Lung (tissue), 12 donors: ENCODE results near the gene SLC37A3. TPM values are rescaled to one million over a fixed set of nuclear protein-coding genes. Genes with fewer than 3 reads are reported as not detected.

Source experiments
- ATAC-seq: fragments of 200-7000 bp; cut with Tn5 transposase; one replicate; pipeline ENCODE4 v1.9.1; 2020; ENCODE audit warnings: moderate number of reproducible peaks; ENCODE audit not compliant: insufficient read depth, low FRiP score
- DNase-seq, 3 donors: peaks; one replicate each; pipeline ENCODE4 v3.0.0-alpha.2; 2013 to 2017
- H3K27ac ChIP-seq, 2 donors: one replicate each; pipeline ENCODE4 v1.5.1; 2013; ENCODE audit warnings: mild to moderate bottlenecking in 2 of 2, moderate library complexity in 2 of 2, control low read depth in 1 of 2, inconsistent platforms in 1 of 2, low read depth in 1 of 2, low read length in 1 of 2
- H3K27me3 ChIP-seq, 3 donors: one replicate each; pipeline ENCODE4 v1.5.1; 2013; ENCODE audit warnings: low read length in 2 of 3; ENCODE audit not compliant: control insufficient read depth in 3 of 3, insufficient read depth in 3 of 3
- H3K36me3 ChIP-seq, 4 donors: one replicate each; pipeline ENCODE4 v1.5.1; 2013; ENCODE audit warnings: low read length in 4 of 4, mild to moderate bottlenecking in 1 of 4, moderate library complexity in 1 of 4; ENCODE audit not compliant: control insufficient read depth in 4 of 4, insufficient read depth in 4 of 4
- H3K4me1 ChIP-seq, 5 donors: one replicate each; pipeline ENCODE4 v1.5.1; 2013; ENCODE audit warnings: low read length in 5 of 5, mild to moderate bottlenecking in 2 of 5, moderate library complexity in 1 of 5; ENCODE audit not compliant: control insufficient read depth in 5 of 5, insufficient read depth in 5 of 5
- H3K4me3 ChIP-seq: one replicate; pipeline ENCODE4 v1.5.1; 2013; ENCODE audit warnings: mild to moderate bottlenecking, control low read depth, moderate library complexity
- H3K9ac ChIP-seq, 2 donors: one replicate each; pipeline ENCODE4 v1.5.1; 2013; ENCODE audit warnings: low read length in 2 of 2, control low read depth in 1 of 2; ENCODE audit not compliant: insufficient read depth in 1 of 2
- H3K9me3 ChIP-seq, 4 donors: one replicate each; pipeline ENCODE4 v1.5.1; 2013; ENCODE audit warnings: low read length in 3 of 4, mild to moderate bottlenecking in 1 of 4, moderate library complexity in 1 of 4; ENCODE audit not compliant: control insufficient read depth in 4 of 4, insufficient read depth in 3 of 4
- WGBS, 2 donors: extraction: QIAGEN DNeasy Blood & Tissue Kit; methylation state at CpG; one replicate each; pipeline ENCODE4 v1.1.7; 2013; 5-methylcytosine and 5-hydroxymethylcytosine counted together
- polyA plus RNA-seq, 2 donors: library from polyadenylated mRNA; stranded (reverse); fragments of 200-250 nt; gene quantifications; one replicate each; pipeline ENCODE4 v1.2.1, GENCODE V29; 2013
- total RNA-seq, 2 donors: library from RNA; depleted of rRNA in 1 of 2; stranded (reverse); fragments of >200 nt in 1 of 2; gene quantifications; one replicate each; pipeline ENCODE4 v1.2.1, GENCODE V29; 2014 to 2021
- TF ChIP-seq, protein P1 (sequence below): IDR thresholded peaks from 2 replicates; pipeline ENCODE4 v1.5.1; 2012; ENCODE audit warnings: mild to moderate bottlenecking; ENCODE audit errors: control extremely low read depth, extremely low read depth
- donor health status: control.
- donor health status: control.
- donor health status: Bipolar disorder and iron deficiency.
- donor health status: healthy.
- donor health status: DM: yes; HTN: yes; CAD: no.

The SLC37A3 gene
- total and polyA plus RNA-seq, 4 donors, result 19.2 to 53.4 (median 26.8) TPM

DNA sequence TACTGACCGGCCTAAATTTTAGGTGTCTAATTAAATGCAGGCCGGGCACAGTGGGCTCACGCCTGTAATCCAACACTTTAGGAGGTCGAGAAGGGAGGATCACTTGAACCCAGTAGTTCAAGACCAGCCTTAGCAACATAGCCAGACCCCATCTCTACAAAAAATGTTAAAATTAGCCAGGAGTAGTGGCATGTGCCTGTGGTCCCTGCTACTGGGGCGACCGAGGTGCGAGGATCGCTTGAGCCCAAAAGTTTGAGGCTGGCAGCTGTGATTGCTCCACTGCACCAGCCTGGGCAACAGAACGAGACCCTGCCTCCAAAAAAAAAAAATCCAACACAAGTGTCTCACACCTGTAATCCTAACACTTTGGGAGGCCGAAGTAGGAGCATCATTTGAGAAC lies 491 bp upstream of the SLC37A3 start:
- no peak overlapping the region for H3K4me3 ChIP-seq
- TF ChIP-seq, protein P1, sequence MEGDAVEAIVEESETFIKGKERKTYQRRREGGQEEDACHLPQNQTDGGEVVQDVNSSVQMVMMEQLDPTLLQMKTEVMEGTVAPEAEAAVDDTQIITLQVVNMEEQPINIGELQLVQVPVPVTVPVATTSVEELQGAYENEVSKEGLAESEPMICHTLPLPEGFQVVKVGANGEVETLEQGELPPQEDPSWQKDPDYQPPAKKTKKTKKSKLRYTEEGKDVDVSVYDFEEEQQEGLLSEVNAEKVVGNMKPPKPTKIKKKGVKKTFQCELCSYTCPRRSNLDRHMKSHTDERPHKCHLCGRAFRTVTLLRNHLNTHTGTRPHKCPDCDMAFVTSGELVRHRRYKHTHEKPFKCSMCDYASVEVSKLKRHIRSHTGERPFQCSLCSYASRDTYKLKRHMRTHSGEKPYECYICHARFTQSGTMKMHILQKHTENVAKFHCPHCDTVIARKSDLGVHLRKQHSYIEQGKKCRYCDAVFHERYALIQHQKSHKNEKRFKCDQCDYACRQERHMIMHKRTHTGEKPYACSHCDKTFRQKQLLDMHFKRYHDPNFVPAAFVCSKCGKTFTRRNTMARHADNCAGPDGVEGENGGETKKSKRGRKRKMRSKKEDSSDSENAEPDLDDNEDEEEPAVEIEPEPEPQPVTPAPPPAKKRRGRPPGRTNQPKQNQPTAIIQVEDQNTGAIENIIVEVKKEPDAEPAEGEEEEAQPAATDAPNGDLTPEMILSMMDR, result no peak
- DNase-seq (no peak), ATAC-seq (no peak)
- 73 to 87% methylated on average over 10 of the region's 10 CpGs for WGBS, 2 donors
- no peak overlapping the region for H3K27ac ChIP-seq
- H3K27me3 ChIP-seq, result peaks cover 0 to 5% (median 2%) of the 10 kb centered on the region in 3 donors
- H3K4me1 ChIP-seq, result peaks cover 0 to 11% (median 3%) of the 10 kb centered on the region in 5 donors
- peaks cover 0 to 2% (median 0%) of the 10 kb centered on the region in 4 donors for H3K9me3 ChIP-seq
- no peak overlapping the region for H3K9ac ChIP-seq
- H3K36me3 ChIP-seq, result no peaks in the 10 kb centered on the region

DNA sequence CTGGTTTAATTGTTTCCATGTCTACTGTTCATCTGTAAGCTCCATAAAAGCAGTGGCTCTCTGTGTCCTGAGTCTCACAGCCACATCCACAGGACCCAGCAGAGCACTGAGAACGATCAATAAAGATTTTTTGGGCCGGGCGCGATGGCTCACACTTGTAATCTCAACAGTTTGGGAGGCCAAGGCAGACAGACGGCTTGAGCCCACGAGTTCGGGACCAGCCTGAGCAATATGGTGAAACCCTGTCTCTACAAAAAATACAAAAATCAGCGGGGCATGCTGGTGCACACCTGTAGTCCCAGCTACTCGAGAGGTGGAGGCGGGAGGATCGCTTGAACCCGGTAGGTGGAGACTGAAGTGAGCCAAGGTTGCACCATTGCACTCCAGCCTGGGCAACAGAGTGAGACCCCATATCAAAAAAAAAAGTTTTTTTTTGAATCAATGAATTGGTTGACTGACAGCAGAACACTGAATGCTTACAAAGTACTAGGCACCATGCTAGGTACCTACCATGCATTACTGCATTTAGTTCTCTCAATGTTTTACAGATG lies 4.5 kb downstream of the SLC37A3 start:
- H3K4me1 ChIP-seq, result peaks cover 0 to 9% (median 3%) of the 10 kb centered on the region in 5 donors
- WGBS, 2 donors, result 97% methylated on average over 12 of the region's 12 CpGs
- H3K9me3 ChIP-seq, result peaks cover 0 to 2% (median 0%) of the 10 kb centered on the region in 4 donors
- DNase-seq (no peak), ATAC-seq (no peak)
- H3K27me3 ChIP-seq, result no peaks in the 10 kb centered on the region
- TF ChIP-seq, protein P1, result no peak
- H3K4me3 ChIP-seq, result no peak overlapping the region
- no peak overlapping the region for H3K27ac ChIP-seq
- H3K36me3 ChIP-seq, result no peaks in the 10 kb centered on the region
- H3K9ac ChIP-seq, result no peak overlapping the region

DNA sequence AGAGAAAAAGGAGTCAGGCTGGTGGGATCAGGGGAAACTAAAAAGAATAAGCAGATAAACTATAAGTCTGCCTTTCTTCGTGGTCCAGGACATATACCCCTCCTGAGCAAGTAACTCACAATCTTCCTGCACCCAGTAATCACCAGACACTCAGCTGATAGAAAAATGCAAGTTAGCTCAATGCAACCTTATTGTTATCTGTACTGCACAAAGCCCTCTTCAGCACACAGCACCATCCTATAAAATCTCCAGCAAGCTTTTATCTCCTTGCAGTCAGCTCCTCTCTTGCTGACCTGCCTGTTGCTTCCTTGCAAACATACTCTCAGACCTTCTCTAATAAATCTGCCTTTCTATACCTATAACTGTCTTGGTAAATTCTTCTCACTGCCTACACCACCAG lies 6.7 kb downstream of the SLC37A3 start:
- no peaks in the 10 kb centered on the region for H3K36me3 ChIP-seq
- ATAC-seq (no peak), DNase-seq (no peak)
- no peaks in the 10 kb centered on the region for H3K27me3 ChIP-seq
- 72 to 95% methylated on average over 1 of the region's 1 CpG for WGBS, 2 donors
- H3K4me1 ChIP-seq, result peaks cover 0 to 7% (median 3%) of the 10 kb centered on the region in 5 donors
- H3K4me3 ChIP-seq, result no peak overlapping the region
- H3K9me3 ChIP-seq, result no peaks in the 10 kb centered on the region
- TF ChIP-seq, protein P1, result no peak
- H3K27ac ChIP-seq, result no peak overlapping the region
- no peak overlapping the region for H3K9ac ChIP-seq
